GM21528 (cell line): ENCODE data around the gene ASB2.

Source experiments
- ATAC-seq: cut with Tn5 transposase; IDR thresholded peaks from one replicate; pipeline ENCODE4 v1.9.1; 2021; ENCODE audit warnings: mild to moderate bottlenecking, moderate library complexity; ENCODE audit not compliant: unreplicated experiment, low FRiP score

ASB2 gene

DNA sequence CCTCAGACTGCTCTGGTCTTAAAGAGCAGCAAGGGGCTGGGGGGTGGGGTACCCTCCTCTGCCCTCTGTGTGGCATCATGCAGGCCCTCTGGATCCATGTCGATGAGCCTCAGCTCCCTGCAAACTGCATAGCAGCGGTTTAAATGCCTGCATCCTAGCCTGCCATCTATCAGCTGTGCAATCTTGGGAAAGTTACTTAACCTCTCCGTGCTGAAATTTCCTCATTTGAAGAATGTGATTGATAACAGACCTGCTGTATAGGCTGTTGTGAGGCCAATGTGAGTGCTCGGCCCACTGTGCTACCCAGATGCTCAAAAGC, 45.4 kb downstream of the ASB2 start:
- no peak for ATAC-seq

DNA sequence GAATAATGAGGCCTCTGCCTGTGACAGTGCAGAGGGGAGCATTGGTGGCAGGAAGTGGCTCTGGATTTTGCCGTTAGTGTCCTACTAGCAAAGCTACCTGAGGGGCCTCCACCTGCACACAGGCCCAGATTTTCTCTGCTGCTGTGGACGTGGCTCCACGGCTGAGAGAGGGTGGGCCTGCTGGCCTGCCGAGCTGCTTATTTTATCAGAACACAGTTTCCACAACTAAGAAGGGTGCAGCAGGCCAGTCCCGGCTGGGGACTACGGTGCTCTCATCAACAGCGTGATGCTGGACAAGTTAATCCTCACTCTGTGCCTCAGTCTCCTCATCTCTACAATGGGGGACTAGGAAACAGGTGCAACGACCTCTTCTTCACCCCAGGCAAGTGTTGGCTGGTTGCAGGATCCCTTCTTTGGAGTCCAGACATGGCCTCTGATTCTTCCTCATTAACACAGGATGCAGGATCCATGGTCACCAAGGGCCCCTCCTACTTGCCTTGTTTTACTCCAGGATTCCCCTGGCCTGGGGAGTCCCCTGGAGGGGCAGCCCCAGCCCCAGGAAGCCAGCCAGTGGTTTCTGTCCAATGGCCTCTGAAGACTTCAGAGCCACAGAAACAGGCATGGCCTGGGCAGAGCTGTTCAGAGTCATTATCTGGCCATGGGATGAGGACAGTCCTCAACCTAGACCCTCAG, 45.9 kb downstream of the ASB2 start:
- no peak for ATAC-seq

DNA sequence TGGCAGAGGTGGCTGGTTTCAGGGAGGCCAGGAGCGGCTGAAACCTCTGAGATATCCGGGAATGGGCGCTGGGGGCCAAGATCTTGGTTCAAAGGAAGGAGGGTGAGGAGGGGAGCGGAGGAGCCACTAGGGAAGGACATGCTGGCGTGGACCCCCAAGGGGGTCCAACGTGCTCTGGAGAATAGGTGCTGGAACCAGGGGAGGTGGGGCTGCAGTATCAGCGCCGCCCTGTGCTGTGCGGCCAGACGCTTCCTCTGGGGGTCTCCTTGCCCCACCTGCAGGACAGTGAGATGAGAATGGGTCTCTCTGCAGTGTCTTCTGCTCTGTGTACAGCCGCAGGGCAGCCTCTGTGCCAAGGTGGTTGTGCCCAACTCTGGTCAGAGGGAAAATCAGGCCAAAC, 46.7 kb downstream of the ASB2 start:
- no peak for ATAC-seq

DNA sequence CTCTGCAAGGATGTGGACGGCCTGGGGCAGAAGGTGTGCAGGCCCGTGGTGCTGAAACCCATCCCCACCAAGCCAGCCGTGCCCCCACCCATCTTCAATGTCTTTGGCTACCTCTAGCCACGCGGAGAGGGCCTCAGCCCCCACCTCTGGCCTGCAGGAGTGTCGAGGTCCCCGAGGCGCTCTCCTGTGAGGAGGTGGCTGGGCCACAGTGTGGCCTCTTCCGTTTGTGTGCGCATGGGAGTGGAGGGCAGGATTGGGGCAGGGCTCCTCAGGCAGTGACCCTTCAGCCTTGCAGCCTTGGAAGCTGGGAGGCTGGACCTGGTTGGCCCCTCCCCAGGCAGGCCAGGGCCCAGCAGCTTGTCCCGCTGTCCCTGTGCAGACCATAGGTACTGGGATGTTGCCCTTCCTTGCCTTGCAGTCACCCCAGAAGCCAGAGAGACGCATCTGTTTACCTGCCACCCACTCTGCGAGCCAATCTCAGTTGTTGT, 47.3 kb downstream of the ASB2 start:
- no peak for ATAC-seq

DNA sequence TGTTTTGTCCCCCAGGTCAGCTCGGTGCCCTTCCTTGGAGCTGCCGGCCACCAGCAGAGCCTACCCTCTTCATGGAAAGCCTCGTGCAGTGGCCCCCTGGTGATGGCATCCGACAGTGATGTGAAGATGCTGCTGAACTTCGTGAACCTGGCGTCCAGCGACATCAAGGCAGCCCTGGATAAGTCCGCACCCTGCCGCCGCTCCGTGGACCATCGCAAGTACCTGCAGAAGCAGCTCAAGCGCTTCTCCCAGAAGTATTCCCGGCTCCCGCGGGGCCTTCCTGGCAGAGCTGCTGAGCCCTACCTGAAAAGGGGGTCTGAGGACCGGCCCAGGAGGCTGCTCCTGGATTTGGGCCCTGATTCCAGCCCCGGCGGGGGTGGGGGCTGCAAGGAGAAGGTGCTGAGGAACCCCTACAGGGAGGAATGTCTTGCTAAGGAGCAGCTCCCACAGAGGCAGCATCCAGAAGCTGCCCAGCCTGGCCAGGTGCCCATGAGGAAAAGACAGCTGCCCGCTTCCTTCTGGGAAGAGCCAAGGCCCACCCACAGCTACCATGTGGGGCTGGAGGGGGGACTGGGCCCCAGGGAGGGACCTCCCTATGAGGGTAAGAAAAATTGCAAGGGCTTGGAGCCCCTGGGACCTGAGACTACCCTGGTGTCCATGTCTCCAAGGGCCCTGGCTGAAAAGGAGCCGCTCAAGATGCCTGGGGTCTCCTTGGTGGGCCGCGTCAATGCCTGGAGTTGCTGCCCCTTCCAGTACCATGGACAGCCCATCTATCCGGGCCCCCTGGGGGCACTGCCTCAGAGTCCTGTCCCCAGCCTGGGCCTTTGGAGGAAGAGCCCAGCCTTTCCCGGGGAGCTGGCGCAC, 48.0 kb downstream of the ASB2 start:
- ATAC-seq, result no peak

DNA sequence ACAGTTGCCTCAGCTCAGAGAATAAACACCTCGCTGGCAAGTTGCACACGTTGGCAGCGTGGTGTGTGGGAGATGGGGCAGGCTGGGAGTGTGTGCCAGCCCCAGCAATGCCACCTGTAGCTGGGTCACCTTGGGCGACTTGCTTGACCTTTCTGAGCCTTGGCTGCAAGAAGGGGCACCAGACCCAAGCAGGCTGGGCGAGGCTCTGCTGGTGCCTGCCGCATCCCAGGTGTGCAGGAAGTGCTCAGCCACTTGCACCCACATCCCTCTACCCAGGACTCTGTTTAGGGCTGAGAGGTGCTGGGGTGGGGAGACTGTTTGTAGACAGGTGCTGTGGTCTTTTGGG, 48.6 kb downstream of the ASB2 start:
- no peak for ATAC-seq

DNA sequence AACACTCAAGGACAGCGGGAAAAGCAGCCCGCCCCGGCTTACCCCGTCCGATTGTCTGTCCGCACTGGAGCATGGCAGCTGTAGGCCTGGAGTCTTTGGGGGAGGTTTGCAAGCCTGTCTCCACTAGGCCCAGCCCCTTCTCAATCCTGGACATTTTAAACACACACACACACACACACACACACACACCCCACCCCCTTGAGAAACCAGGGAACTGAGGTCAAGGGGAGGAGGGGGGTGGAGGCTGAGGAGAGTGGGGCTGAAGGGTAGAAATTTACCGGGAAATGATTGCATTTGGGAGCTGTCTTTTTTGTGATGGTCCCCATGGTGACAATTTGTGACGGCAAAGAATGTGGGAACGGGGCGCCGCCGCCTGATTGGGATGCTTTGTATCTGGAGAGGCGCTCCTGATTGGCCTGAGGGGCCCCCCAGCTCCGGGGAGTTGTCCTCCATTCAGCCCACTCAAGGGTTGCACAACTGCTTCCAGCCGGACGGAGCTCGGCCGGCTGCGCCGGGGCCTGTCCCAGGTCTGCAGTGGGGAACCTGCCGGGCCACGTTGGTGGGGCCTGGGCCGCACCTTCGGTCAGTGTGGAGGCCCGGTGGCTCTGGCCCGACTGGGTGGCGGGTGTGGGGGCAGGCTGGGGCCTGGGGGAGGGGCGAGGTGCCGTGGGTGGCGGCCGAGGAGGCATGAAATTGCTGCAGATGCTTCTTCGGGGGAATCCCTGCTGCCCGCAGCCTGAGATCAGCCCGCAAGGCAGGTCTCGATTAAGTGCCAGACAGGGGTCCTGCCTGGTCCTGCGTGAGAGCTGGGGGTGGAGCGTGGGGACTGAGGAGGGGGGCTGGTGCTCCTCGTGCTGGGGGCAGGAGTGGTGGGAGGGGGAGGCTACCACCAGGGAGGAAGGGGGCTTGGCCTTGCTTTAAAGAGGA, 49.2 kb downstream of the ASB2 start, which contains the start of gene FAM181A:
Gene FAM181A (plus strand): TSS at position 472 of the 927 bp plus-strand sequence. CDS start 942 bp downstream, outside the sequence.
- ATAC-seq, result no peak

DNA sequence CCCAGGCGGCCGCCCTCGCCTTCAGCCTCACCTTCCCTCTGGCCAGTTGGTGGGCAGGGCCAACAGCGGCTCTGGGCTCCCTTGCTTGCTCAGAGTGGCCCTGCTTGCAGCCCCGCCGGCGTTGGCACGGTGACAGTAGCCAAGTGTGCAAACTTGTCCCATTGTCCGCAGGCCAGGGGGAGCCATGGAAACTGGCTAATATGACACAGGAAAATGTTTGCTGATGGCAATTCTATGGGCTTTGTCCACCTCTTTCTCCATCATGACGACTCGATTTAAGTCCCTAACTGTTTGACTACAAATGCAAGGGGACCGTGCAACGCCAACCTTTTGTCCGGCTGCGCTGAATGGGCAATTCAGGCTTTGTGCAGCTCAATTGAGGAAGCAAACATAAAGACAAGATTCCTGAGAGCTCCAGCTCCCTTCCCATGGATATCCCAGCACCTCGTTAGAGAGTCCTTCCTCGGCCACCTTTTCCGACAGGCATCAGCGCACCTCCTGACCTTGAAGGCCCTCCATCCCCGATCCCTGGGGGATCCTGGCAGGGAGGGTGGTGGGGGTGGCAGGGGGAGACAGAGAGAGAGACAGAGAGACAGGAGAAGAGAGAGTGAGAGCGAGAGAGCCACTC, 50.0 kb downstream of the ASB2 start:
- no peak for ATAC-seq

DNA sequence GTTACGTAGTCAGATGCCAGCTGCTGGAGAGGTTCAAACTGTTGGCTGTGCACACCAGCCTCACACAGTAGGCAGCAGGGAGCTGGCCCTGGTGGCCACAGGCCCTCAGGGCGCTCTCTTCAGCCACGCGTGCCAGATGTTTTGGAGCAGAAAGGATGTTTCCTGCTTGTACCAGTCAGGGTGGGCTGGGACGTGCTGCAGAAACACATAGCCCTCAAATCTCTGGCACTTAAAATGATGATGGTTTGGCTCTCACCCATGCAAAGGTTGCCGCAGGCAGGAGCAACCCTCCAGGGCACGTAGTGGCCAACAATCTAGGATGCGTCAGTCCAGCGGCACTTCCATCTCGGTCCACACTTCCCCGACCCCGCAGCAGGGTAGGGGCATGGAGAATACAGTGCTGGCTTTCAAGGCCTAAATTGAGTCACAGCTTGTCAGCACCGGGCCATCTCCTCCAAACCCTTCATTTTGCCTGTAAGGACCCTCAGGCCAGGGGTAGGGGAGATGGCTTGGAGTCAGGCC, 50.9 kb downstream of the ASB2 start:
- no peak for ATAC-seq

DNA sequence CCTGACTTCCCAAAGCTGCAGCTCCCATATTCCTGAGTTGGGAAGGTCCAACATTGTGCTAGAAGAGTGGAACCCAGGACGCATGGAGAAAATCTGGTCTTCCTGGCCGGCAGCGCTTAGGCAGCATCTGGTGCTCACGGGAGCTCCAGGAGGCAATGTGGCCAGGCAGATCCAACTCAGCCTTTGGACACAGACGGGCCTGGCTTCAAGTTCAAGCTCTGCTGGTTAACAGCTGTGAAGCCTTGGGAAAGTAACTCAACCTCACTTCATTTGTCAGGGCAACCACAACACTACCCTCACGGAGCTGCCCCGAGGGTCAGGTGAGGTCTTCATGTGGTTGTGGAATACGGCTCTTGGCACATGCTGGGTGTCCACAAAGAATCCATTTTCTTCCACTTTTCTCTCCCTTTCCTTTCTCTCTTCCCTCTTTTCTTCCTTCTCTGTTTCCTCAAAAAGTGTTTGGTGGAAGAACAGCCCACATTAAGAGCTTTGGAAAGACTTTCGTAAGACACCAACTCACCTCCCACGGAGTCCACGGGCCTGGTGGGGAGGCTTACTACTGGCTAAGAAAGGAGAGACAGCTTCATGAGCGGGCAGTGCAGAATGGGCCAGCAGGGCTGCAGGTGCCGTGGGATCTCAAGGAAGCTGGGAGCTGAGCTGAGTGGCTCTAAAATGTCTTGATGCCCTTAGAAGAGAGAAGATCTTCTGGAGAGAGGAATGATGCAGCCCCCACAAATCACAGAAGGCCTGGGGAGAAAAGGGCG, 51.6 kb downstream of the ASB2 start:
- ATAC-seq, result no peak

DNA sequence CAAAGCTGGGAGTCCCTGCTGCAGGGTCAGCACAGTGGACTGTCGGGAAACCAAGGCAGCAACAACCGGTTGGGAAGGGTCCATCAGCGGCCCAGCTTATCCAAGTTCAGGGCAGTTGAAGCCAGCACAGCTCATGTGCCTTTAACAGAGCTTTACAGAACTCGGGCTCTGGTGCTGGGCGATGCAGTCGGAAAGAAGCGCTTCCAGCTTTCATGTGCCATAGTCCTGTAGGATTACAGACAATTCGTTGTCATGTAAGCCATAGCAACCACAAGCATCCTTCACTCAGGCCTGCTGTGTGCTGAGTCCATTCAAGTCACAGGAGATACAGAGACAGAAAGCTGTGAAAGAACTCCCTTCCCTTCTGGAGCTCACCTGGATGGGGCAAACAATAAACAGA, 52.7 kb downstream of the ASB2 start:
- ATAC-seq, result no peak

DNA sequence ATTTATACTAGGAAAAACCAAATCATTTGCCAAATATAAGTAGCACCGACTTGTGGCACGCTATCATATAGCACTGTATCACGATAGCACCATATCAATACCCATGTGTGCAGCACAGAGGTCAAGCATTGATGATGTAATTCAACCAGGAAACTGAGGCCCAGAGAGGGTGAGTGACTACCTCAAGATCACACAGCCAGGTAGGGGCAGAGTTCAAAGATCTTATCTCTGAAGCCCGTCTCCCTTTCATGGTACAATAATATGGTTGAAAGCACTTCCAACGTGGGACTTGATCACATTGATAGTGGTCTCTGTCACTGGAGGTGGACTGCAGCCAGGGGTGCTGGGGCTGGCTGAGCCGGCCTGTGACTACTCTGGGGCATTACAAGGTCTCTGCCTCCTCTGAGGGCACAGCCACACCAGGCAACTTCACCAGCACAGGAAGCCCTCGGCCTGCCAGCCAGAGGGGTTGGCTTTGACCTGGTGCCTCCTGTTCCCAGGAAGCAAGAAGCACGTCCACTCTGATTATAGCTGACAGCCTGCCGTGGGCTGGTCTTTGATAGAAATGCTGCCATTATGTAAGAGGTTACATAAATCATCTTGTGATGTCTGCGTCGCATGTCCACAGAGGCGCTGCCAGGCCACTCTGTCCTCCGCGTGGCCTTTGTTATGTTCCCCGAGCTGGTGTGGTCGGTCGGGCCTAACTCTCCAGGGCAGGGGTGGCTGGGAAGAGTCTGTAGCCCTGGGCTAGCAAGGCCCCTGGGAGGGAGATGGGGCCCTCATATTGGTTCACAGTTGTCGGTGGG, 55.2 kb downstream of the ASB2 start:
- ATAC-seq, result no peak

DNA sequence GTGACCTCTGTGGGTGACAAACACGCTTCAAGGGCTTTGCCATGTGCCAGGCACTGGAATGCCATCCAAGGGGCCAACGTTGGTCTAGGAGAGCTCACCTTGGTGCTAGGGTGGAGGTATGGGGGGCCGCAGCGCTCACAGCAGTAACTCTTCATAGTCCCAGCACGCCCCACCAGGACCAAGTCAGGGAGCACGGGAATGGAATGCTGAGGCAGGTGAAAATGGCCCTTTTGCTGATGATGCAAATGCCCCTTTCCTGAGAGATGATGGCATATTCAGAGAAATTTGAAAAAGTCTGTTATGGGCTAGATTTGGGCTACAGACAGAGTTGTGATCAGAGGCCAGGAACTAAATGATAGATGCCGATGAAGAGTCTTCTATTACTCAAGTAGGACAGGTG, 59.2 kb downstream of the ASB2 start:
- no peak for ATAC-seq

DNA sequence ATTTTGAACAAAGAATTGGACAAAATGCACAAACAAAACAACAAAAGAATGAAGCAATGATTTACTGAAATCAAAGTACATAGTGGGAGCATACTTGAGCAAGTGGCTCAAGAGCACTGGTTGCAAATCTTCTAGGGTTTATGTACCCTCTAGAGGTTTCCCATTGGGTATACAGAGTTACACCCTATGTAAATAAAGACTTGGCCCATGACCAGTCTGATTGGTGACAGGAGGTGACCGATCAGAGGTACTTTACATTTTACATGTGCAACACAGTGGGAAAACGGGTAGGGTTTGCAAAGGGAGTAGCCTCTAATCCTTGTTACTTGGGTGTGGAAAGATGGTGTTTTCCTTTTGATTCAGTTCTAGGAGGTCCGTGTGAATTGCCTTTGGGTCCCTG, 59.9 kb downstream of the ASB2 start:
- ATAC-seq, result no peak

DNA sequence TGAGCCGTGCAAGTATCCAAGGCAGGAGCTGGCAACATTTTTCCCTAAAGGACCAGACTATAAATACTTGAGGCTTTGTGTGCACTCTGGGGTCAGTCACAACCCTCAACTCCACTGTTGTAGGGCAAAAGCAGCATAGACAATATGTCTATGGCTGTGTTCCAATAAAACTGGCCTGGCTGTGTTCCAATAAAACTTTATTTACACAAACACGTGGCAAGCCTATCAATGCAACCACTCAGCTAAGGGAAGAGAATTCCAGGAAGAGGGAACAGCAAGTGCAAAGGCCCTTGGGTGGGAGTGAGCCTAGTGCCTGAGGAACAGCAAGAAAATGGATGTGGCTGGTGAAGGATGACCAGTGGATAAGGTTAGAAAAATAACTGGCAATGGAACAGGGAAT, 60.6 kb downstream of the ASB2 start:
- ATAC-seq, result no peak

DNA sequence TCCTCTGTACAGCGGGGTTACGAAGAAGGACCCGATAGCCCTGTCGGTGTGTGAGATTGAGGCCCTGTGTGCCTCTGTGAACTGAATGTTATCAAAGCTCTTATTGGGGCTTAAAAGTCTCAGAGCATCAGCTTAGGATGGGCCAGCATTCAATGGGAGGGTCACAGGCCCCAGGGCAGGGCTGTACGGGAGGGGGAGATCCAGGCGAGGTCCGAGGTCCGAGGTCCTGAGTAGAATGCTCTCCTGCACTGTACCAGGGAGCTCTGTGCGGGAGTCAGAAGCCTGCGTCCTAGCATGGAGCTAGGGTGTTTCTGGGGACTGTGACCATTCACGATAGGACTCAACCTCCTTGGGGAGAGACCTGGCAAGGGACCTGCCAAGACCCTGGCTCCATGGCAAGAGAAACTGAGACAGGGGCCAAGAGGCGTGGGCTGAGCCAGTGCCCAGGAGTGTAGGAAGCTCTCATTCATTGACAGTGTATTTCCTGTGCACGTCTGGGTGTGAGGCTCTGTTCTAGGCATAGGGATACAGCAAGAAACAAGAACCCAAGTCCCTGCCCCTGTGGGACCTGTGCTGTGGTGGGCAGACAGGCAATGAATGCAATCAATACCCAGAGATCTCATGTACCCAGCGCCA, 61.2 kb downstream of the ASB2 start:
- ATAC-seq, result no peak

DNA sequence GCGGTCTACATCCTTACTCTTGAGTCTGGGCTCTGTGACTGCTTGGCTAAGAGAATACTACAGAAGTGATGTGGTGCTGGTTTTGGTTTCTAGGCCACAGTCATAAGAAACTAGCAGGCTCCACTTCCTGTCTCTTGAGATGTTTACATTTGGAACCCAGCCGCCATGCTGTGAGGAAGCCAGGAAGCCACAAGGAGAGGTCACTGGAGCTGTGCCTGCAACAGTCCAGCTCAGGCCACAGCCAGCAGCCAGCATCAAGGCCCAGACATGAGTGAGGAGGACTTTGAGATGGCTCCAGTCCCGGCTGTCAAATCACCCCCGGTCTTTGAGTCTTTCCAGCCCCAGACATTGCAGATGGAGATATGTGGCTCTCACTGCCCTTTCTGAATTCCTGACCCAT, 62.1 kb downstream of the ASB2 start:
- ATAC-seq, result no peak

DNA sequence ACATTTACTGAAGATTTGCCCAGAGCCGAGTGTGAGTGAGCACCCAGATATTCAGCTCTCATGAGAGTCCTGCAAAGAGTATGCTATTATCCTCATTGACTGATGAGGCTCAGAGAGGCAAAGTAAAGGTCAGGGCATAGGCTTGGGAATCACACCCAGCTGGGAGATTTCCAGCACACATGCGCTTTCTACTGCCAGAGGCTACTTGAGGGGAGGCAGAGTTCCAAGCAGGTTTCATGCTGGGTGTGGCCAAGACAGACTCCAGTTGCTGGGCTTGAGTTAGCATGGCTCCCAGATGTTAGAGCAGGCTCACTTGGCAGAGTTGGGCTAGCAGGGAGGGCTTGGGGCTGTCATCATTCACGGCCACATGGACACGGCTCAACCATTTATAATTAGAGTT, 63.6 kb downstream of the ASB2 start:
- no peak for ATAC-seq
